22Rv1 (cell line): Measurements from ENCODE around the gene MTAP.

Source experiments
- ZFX ChIP-seq: fragments of 450-650 bp; IDR thresholded peaks from 2 replicates; pipeline ENCODE4 v1.6.1; 2017; ENCODE audit warnings: antibody characterized with exemption, borderline replicate concordance
- TF ChIP-seq, protein P1 (sequence below): fragments of 450-650 bp; IDR thresholded peaks from 2 replicates; pipeline ENCODE4 v1.5.1; 2017; ENCODE audit warnings: mild to moderate bottlenecking

DNA sequence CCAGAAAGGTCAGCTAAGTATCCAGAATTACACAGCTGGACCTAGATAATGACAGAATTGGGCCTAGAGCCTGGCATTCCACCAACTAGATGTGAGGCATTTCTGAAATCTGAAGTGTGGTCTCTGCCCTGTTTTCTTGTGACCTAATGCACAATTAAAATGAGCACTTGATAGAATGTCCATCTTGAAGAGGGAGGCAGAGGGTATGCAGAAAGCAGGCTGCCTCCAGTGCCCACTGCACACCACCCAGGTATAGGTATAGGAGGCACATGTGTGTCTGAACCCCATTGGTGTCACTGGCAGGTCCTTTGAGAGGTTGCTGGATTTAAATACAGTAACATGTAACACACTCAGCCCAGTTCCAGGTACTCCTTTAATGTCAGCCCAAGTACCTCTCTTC lies 2.4 kb downstream of the MTAP start:
- TF ChIP-seq, protein P1, sequence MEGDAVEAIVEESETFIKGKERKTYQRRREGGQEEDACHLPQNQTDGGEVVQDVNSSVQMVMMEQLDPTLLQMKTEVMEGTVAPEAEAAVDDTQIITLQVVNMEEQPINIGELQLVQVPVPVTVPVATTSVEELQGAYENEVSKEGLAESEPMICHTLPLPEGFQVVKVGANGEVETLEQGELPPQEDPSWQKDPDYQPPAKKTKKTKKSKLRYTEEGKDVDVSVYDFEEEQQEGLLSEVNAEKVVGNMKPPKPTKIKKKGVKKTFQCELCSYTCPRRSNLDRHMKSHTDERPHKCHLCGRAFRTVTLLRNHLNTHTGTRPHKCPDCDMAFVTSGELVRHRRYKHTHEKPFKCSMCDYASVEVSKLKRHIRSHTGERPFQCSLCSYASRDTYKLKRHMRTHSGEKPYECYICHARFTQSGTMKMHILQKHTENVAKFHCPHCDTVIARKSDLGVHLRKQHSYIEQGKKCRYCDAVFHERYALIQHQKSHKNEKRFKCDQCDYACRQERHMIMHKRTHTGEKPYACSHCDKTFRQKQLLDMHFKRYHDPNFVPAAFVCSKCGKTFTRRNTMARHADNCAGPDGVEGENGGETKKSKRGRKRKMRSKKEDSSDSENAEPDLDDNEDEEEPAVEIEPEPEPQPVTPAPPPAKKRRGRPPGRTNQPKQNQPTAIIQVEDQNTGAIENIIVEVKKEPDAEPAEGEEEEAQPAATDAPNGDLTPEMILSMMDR: no peak
- TF ChIP-seq ZFX: no peak
